ENCODE results near the gene PRPS2. TPM values are rescaled to one million over a fixed set of nuclear protein-coding genes. Genes with fewer than 3 reads are reported as not detected.

Gene PRPS2
- total RNA-seq (10 to 100 TPM; 18.6 to 34.9 (median 25.6) TPM), polyA plus RNA-seq (10 to 100 TPM; 19.9 to 26.0 (median 24.2) TPM)
- long read RNA-seq, donor 1, transcript PRPS2-202 (7 exons, 2,511 nt): major isoform, 8 of 8 reads
- long read RNA-seq, donor 1, partial matches to known transcripts: 0 of 8 reads
- long read RNA-seq, donor 1, other reads (novel, unspliced or antisense): 0 of 8 reads
- long read RNA-seq, donor 2, transcript PRPS2-202 (7 exons, 2,511 nt): major isoform, 6 of 36 reads
- long read RNA-seq, donor 2, partial matches to known transcripts: 30 of 36 reads
- long read RNA-seq, donor 2, other reads (novel, unspliced or antisense): 0 of 36 reads

- intact Hi-C loops (cut with DNase I; ENCODE audit: low total_unique reads): no loop called here
- peaks cover 0 to 5% (median 0%) of the 10 kb centered on the region in 8 donors for H3K9me3 ChIP-seq
- TF ChIP-seq POLR2AphosphoS5 (IDR thresholded peaks at IDR 0.05) (peak; percentile 51 to 80 (median 76)), CTCF (IDR thresholded peaks at IDR 0.05 in 8 of 11, conservative IDR thresholded peaks at IDR 0.05 in 3 of 11) (no peak)
- WGBS, 5 donors: 1 to 52% (median 2%) methylated on average over 22 to 112 of the region's 113 CpGs
- H3K27me3 ChIP-seq (replicated peaks in 1 of 7): peaks cover 0 to 7% (median 0%) of the 10 kb centered on the region in 7 donors
- H3K4me3 ChIP-seq: peak within 1 kb of the TSS; percentile 36 to 89 (median 65)
- no peaks in the 10 kb centered on the region for H3K36me3 ChIP-seq
- peak; percentile 92 for DNase-seq
- H3K4me1 ChIP-seq: peaks cover 0 to 19% (median 5%) of the 10 kb centered on the region in 6 donors
- peak within 1 kb of the TSS in 7 of 8 donors; percentile 22 to 83 (median 66) for H3K27ac ChIP-seq
Measured at GRCh38 chrX:12791257-12792228, at the start of gene PRPS2. PRPS2 (plus strand) TSS chrX:12791412; CDS start chrX:12791498, 86 bp downstream.

- no peaks in the 10 kb centered on the region for H3K4me1 ChIP-seq
- H3K36me3 ChIP-seq: no peaks in the 10 kb centered on the region
- no peaks in the 10 kb centered on the region for H3K27me3 ChIP-seq (replicated peaks in 1 of 7)
- no peak overlapping the region for H3K4me3 ChIP-seq
- H3K9me3 ChIP-seq: no peaks in the 10 kb centered on the region
- WGBS, 5 donors: 76 to 92% (median 82%) methylated on average over 6 of the region's 6 CpGs
- no peak overlapping the region for H3K27ac ChIP-seq
- intact Hi-C loops (cut with DNase I; ENCODE audit: low total_unique reads): no loop called here
- no peak for DNase-seq
- TF ChIP-seq POLR2AphosphoS5 (IDR thresholded peaks at IDR 0.05) (no peak), POLR2A (IDR thresholded peaks at IDR 0.05) (no peak), CTCF (IDR thresholded peaks at IDR 0.05 in 8 of 11, conservative IDR thresholded peaks at IDR 0.05 in 3 of 11) (no peak)
Measured at GRCh38 chrX:12741416-12741815, 49.8 kb upstream of the PRPS2 start.

- no peaks in the 10 kb centered on the region for H3K4me1 ChIP-seq
- 86 to 100% (median 92%) methylated on average over 1 of the region's 1 CpG for WGBS, 5 donors
- H3K27me3 ChIP-seq (replicated peaks in 1 of 7): no peaks in the 10 kb centered on the region
- no peak for TF ChIP-seq POLR2AphosphoS5 (IDR thresholded peaks at IDR 0.05)
- TF ChIP-seq CTCF (IDR thresholded peaks at IDR 0.05 in 8 of 11, conservative IDR thresholded peaks at IDR 0.05 in 3 of 11): no peak
- TF ChIP-seq POLR2A (IDR thresholded peaks at IDR 0.05): no peak
- H3K4me3 ChIP-seq: no peak overlapping the region
- no peak overlapping the region for H3K27ac ChIP-seq
- intact Hi-C loops (cut with DNase I; ENCODE audit: low total_unique reads): no loop called here
- peaks cover 0 to 11% (median 0%) of the 10 kb centered on the region in 8 donors for H3K9me3 ChIP-seq
- no peaks in the 10 kb centered on the region for H3K36me3 ChIP-seq
- no peak for DNase-seq
Measured at GRCh38 chrX:12747433-12747832, 43.8 kb upstream of the PRPS2 start.
